SW480 (cell line): ENCODE measurements around the gene GBP7.
A peak's percentile ranks its signal among the peaks of the same experiment; 100 is the strongest.

ENCODE experiments used
- DNase-seq: peaks from one replicate; pipeline ENCODE4 v3.0.0-alpha.2; 2016; ENCODE audit warnings: low spot score

GBP7 gene

DNA sequence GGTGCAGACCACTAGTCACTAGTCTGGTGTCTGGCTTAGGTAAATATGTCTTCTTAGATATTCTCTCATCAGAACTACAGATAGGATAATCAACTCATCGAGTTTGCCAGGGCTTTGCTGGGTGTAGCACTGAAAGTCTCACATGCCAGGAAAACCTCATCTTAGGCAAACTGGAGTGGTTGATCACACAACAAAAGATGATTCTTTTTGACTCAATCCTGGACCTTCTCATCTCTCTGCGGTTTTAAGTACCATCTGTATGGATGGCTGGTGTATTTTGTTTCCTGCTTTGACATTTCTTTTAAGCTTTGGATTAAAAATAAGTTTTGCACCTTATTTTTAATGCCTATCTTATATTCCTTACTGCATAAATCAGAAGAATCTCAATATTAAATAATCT, 61.1 kb downstream of the GBP7 start:
- no peak for DNase-seq

DNA sequence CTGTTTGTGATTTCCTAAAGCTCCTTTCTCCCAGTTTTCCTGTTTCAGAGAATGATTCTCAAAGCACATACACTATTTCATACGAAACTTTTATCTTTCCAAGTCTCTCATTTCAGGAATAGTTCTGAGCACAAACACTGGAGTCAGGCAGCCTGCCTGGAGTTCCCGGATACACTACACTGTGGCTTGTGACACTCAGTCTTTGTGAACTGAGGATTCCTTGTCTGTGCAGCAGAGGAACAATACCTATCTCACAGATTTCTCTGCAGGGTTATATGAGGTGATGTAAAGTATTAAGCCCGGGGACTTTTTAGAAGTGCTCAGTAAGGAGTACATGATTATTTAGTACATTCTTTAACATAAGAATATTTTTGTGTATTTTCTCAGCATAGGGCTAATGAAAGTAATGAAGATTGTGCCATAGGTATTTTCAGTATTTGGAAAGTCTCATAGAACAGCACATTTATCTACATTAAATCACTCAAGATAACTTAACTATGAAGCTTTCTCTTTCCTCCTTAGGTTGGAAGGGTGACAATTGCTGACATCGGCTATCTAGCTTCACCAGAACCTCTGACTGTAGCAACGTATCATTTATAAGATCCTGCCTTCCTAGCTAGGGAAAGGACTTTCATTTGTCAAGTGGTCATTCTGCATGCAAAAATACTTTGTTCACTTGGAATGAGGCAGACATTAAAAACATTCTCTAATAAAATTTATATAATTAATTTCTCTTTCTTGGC, 62.8 kb downstream of the GBP7 start:
- no peak for DNase-seq

DNA sequence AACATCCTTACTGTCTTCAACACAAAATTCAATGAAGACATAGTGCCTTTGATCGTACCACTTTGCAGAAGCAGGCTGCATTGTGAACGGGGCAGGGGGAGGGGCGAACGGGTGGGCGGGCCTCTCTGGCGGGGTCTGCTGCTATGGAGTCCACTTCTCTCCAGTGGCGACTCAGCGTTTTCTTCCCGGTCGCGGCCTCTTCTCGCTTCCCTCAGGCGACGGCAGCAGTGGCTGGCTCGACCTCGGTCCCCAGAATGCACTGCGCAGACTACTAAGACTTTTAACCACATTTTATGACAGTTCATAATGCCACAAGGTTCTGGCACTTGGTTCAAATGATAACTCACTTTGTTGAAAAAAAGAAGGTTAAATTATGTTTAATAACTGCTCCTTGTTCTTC, 71.1 kb downstream of the GBP7 start:
- DNase-seq, result no peak

DNA sequence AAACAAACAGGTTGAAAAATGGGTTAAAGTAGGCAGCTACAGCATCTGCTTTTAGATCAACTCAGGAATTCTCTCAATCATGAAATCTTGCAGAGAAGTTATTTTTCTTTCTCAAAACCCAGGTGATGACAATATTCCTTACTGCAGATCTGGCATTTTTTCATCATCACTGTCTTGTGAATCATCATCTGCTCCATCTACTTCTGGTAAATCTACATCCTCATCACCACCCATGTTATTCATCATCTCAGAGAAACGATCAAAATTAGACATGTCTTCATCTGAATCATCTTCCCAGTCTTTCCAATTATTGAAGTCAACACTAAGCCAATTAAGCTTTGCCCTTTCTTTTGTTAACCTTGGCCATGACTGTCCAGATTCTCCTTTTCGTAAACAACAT, 71.7 kb downstream of the GBP7 start:
- no peak for DNase-seq

DNA sequence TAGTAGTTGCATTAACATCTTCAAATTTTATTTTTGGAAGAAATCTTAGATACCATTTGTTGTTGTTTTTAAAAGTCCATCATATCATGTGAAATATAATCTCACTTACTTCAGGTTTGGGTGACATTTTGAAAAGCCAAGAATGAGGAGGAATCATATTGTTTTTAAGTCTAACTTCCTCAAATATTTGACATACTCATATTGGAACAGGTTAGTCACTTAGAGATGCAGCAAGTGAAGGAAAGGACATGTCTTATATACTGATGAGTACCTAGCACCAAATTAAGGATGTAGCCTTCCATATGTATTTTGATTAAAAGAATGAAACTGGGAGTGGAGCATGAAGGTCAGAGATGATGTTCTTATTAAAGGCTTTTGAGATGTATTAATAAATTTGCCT, 73.8 kb downstream of the GBP7 start:
- no peak for DNase-seq

DNA sequence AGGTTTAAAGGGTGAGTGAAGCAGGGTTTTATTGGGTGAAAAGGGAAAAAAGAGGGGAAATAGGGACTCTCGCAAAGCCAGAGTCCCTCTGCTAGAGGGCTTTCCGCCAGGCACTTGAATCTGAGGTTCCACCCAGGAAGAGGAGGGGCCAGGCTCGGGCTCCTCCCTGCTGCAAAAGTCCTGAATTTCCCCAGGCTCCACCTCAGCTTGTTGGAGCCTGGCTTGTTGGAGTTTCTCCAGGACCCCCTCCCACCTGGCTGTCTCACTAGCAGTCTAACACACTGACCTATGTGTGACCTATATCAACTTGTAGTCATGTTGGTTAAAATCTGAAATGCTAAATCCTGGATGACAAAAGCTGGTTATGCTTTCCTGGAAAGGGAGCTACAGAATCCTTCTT, 75.4 kb downstream of the GBP7 start:
- no peak for DNase-seq

DNA sequence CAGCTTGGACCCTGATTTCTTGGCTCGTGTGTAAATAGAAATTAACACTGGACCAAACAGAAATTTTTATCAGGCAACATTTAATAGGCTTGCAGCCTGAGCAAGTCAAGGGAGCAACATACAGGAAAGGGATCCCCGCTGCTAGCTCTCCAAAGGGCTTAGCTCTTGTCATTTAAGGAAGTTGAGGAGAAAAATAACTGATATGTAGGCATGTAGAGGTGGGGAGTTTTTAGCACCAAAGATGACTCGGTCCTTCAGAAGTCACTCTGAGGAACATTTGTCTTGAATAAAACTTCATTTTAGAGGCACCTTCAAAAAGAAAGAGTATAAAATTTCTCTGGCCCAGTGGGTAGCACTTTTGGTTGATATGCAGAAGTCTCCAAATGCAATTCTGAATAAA, 76.9 kb downstream of the GBP7 start:
- no peak for DNase-seq

DNA sequence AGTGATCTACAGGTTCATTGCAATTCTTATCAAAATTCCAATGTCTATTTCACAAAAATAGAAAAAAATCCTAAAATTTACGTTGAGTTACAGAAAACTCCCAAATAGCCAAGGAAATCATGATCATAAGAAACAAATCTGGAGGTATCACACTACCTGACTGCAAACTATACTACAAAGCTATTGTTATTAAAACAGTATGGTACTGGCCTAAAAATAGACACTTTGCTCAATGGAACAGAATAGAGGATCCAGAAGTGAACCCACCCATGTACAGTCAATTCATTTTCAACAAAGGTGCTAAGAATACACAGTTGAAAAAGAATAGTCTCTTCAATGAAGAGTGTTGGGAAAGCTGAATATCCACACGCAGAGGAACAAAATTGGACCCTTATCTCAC, 80.1 kb downstream of the GBP7 start:
- DNase-seq, result no peak

DNA sequence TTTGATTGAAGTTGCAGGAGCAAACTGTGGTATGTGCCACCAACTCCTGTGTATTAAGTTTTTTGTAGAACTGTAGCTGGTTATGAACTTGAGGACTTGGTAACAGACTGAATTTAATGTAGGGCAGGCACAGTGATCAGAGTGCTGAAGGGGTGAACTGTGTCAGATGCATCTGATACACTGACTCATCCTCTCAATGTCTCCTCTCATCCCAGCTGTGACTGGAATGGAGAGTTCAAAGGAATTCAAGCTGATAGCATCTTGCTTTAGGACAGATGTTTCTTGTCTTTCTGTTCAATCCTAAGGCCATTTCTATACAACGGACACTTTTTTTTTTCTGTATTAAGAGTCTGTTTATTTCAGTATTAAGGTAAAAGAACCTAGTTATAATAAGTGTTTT, 85.8 kb downstream of the GBP7 start:
- no peak for DNase-seq

DNA sequence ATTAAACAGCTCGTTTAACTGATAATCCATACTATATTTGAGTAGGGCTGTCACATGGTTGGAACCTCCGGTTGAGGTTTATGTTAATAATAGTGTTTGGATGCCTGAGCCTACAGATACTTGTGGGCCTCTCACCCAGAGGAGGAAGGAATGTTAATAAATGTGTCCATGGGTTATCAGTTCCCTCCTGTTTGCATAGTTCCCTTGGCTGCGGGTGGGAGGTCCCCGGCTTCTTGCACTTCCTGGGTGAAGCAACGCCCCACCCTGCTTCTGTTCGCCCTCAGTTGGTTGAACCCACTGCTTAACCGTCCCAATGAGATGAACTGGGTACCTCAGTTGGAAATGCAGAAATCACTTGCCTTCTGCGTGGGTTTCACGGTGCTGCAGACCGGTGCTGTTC, 87.2 kb downstream of the GBP7 start:
- no peak for DNase-seq

DNA sequence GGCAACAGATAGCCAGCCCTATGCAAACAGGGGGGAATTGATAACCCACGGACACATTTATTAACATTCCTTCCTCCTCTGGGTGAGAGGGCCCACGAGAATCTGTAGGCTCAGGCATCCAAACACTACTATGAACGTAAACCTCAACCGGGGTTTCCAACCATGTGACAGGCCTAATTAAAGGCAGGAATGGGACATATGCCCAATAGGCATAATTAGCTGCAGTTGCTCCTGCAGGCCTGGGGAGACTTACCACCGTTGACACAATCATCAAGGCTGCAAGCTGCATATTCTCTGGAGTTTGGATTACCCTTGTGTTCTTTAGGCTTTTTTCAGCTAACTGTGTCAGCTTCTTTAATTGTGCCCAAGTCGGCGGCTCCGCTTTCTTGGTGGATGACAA, 88.6 kb downstream of the GBP7 start:
- no peak for DNase-seq

DNA sequence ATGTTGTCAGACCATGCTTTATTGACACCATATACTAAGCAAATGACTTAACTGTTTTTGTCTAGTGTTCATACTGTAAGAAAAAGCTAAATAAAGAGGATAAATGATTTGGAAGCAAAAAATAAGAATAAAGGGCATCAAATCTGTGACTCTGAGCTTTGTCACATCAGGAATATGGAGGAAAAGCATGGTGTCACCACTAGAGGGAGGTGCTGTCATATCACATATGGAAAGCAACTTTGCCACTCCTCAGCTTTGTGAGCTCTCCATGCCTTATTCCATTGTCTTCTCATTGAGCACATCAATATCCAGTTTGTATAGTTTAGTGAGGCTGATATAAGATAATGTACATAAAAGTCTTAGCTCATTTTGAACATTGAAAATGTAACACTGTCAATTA, 90.0 kb downstream of the GBP7 start:
- peak; percentile 19 for DNase-seq
